Trophoblast cell (in vitro differentiated cells and primary cell): Measurements from ENCODE around the gene FOXK2.

Experiments used
- DNase-seq, 2 donors: peaks; one replicate each; pipeline ENCODE4 v3.0.0-alpha.2; 2016
- H2AFZ ChIP-seq: 2 replicates; pipeline ENCODE4 v1.6.1; 2013; ENCODE audit warnings: low read length, moderate library complexity, mild to moderate bottlenecking; ENCODE audit not compliant: insufficient read depth, poor library complexity
- H2AK5ac ChIP-seq: 2 replicates; pipeline ENCODE4 v1.6.1; 2013; ENCODE audit warnings: mild to moderate bottlenecking, low read length
- H2BK120ac ChIP-seq: 2 replicates; pipeline ENCODE4 v1.6.1; 2013; ENCODE audit warnings: low read length, mild to moderate bottlenecking, moderate library complexity; ENCODE audit not compliant: insufficient read depth, poor library complexity
- H2BK12ac ChIP-seq: 2 replicates; pipeline ENCODE4 v1.6.1; 2013; ENCODE audit warnings: mild to moderate bottlenecking, low read length, moderate library complexity
- H2BK5ac ChIP-seq: 2 replicates; pipeline ENCODE4 v1.6.1; 2013; ENCODE audit warnings: low read length, low read depth, moderate library complexity, mild to moderate bottlenecking; ENCODE audit not compliant: poor library complexity
- H3K14ac ChIP-seq: 2 replicates; pipeline ENCODE4 v1.6.1; 2013; ENCODE audit warnings: mild to moderate bottlenecking, low read length
- H3K18ac ChIP-seq: 2 replicates; pipeline ENCODE4 v1.6.1; 2013; ENCODE audit warnings: mild to moderate bottlenecking, low read length
- H3K23ac ChIP-seq: 2 replicates; pipeline ENCODE4 v1.6.1; 2013; ENCODE audit warnings: low read length
- H3K27ac ChIP-seq: 2 replicates; pipeline ENCODE4 v1.5.1; 2013; ENCODE audit warnings: low read depth, mild to moderate bottlenecking, inconsistent platforms, low read length, moderate library complexity
- H3K27me3 ChIP-seq: 2 replicates; pipeline ENCODE4 v1.6.1; 2013; ENCODE audit warnings: inconsistent platforms, mild to moderate bottlenecking, low read length, moderate library complexity; ENCODE audit not compliant: insufficient read depth
- H3K36me3 ChIP-seq, 2 experiments: 1 replicate in 1 of 2; 2 replicates in 1 of 2; pipeline ENCODE4 v1.6.1; 2013; ENCODE audit warnings: low read length in 2 of 2, mild to moderate bottlenecking in 2 of 2, moderate library complexity in 1 of 2; ENCODE audit not compliant: insufficient read depth in 2 of 2, control insufficient read depth in 1 of 2
- H3K4ac ChIP-seq: 2 replicates; pipeline ENCODE4 v1.6.1; 2013; ENCODE audit warnings: low read depth, mild to moderate bottlenecking, low read length, moderate library complexity
- H3K4me1 ChIP-seq, 2 experiments: 1 replicate in 1 of 2; 2 replicates in 1 of 2; pipeline ENCODE4 v1.6.1; 2013; ENCODE audit warnings: low read length in 2 of 2, mild to moderate bottlenecking in 2 of 2, moderate library complexity in 1 of 2; ENCODE audit not compliant: insufficient read depth in 2 of 2, control insufficient read depth in 1 of 2
- H3K4me2 ChIP-seq: 2 replicates; pipeline ENCODE4 v1.6.1; 2013; ENCODE audit warnings: inconsistent platforms, mild to moderate bottlenecking, low read length, moderate library complexity
- H3K4me3 ChIP-seq: 2 replicates; pipeline ENCODE4 v1.5.1; 2013; ENCODE audit warnings: mild to moderate bottlenecking, low read depth, low read length, inconsistent platforms
- H3K79me1 ChIP-seq: one replicate; pipeline ENCODE4 v1.6.1; 2013; ENCODE audit warnings: low read length
- H3K79me2 ChIP-seq: 2 replicates; pipeline ENCODE4 v1.6.1; 2013; ENCODE audit warnings: low read length, mild to moderate bottlenecking; ENCODE audit not compliant: control insufficient read depth, insufficient read depth, poor library complexity
- H3K9ac ChIP-seq: 2 replicates; pipeline ENCODE4 v1.6.1; 2013; ENCODE audit warnings: mild to moderate bottlenecking, low read length
- H3K9me3 ChIP-seq: 2 replicates; pipeline ENCODE4 v1.6.1; 2013; ENCODE audit warnings: low read depth, mild to moderate bottlenecking, control low read depth, inconsistent platforms, low read length; ENCODE audit not compliant: insufficient read depth
- H4K12ac ChIP-seq: 2 replicates; pipeline ENCODE4 v1.6.1; 2013; ENCODE audit warnings: low read depth, mild to moderate bottlenecking, low read length, moderate library complexity
- H4K8ac ChIP-seq: 2 replicates; pipeline ENCODE4 v1.6.1; 2013; ENCODE audit warnings: low read depth, mild to moderate bottlenecking, low read length, moderate library complexity
- H4K91ac ChIP-seq: one replicate; pipeline ENCODE4 v1.6.1; 2013; ENCODE audit warnings: low read depth, mild to moderate bottlenecking, low read length, moderate library complexity
- WGBS: extraction: QIAGEN DNeasy Blood & Tissue Kit; methylation state at CpG from one replicate; pipeline ENCODE4 v1.1.7; 2013; ENCODE audit warnings: missing lambda C conversion rate; ENCODE audit not compliant: insufficient read length, insufficient coverage; ENCODE audit errors: extremely low coverage; 5-methylcytosine and 5-hydroxymethylcytosine counted together

Gene FOXK2

GRCh38 chr17:82489851-82490511 lies 29.6 kb upstream of the FOXK2 start:
- Histone ChIP-seq H3K9me3 (no peaks in the 10 kb centered on the region), H3K23ac (no peak overlapping the region), H3K79me1 (no peaks in the 10 kb centered on the region), H4K12ac (no peak overlapping the region), H3K9ac (no peak overlapping the region), H2BK120ac (no peak overlapping the region), H3K14ac (no peak overlapping the region), H4K91ac (no peak overlapping the region), H2AFZ (no peak overlapping the region), H2BK5ac (no peak overlapping the region), H3K36me3 (peaks cover 20 to 26% of the 10 kb centered on the region in 2 experiments), H4K8ac (no peak overlapping the region), H2AK5ac (no peak overlapping the region), H2BK12ac (no peak overlapping the region), H3K27me3 (no peaks in the 10 kb centered on the region), H3K4me1 (peaks cover 0 to 3% of the 10 kb centered on the region in 2 experiments), H3K4me3 (no peak overlapping the region), H3K4me2 (no peak overlapping the region), H3K27ac (no peak overlapping the region), H3K4ac (no peak overlapping the region), H3K79me2 (no peaks in the 10 kb centered on the region), H3K18ac (no peak overlapping the region)
- no CpG with 5 or more reads among the region's 21 CpGs for WGBS
- peak; percentile 63 to 82 for DNase-seq

GRCh38 chr17:82490512-82491195 lies 28.9 kb upstream of the FOXK2 start:
- no peak overlapping the region for H2AFZ ChIP-seq
- H3K14ac ChIP-seq, result no peak overlapping the region
- H3K4me3 ChIP-seq, result no peak overlapping the region
- no peak overlapping the region for H2BK120ac ChIP-seq
- H2BK12ac ChIP-seq, result no peak overlapping the region
- H3K79me1 ChIP-seq, result no peaks in the 10 kb centered on the region
- peaks cover 0 to 5% of the 10 kb centered on the region in 2 experiments for H3K4me1 ChIP-seq
- DNase-seq, result no peak
- H3K18ac ChIP-seq, result no peak overlapping the region
- no peak overlapping the region for H3K23ac ChIP-seq
- peaks cover 16 to 22% of the 10 kb centered on the region in 2 experiments for H3K36me3 ChIP-seq
- H4K91ac ChIP-seq, result no peak overlapping the region
- no CpG with 5 or more reads among the region's 25 CpGs for WGBS
- H2BK5ac ChIP-seq, result no peak overlapping the region
- no peaks in the 10 kb centered on the region for H3K9me3 ChIP-seq
- H3K4me2 ChIP-seq, result no peak overlapping the region
- H3K4ac ChIP-seq, result no peak overlapping the region
- no peaks in the 10 kb centered on the region for H3K27me3 ChIP-seq
- no peak overlapping the region for H4K8ac ChIP-seq
- no peak overlapping the region for H2AK5ac ChIP-seq
- no peak overlapping the region for H3K9ac ChIP-seq
- H4K12ac ChIP-seq, result no peak overlapping the region
- no peaks in the 10 kb centered on the region for H3K79me2 ChIP-seq
- no peak overlapping the region for H3K27ac ChIP-seq

DNA sequence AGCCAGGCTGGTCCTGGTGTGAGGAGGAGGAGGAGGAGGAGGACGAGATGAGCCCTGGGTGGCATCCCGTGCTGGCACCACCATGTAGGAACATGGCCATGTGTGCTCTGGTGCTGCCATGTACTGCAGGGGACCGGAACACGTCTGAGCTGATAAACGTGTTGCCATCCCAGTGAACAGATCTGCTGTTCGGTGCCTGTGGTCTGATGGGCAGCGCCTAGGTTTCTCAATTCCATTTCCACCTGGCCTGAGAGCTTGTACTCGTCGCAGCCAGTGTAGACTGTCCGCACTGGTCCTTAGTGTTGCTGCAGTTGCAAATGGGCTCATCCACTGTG lies 28.4 kb upstream of the FOXK2 start:
- no peak overlapping the region for H3K27ac ChIP-seq
- no peak overlapping the region for H4K8ac ChIP-seq
- no peaks in the 10 kb centered on the region for H3K9me3 ChIP-seq
- H3K18ac ChIP-seq, result no peak overlapping the region
- no peak overlapping the region for H2BK12ac ChIP-seq
- H3K4ac ChIP-seq, result no peak overlapping the region
- no peaks in the 10 kb centered on the region for H3K27me3 ChIP-seq
- peaks cover 0 to 9% of the 10 kb centered on the region in 2 experiments for H3K4me1 ChIP-seq
- DNase-seq, result no peak
- no CpG with 5 or more reads among the region's 10 CpGs for WGBS
- no peak overlapping the region for H2AK5ac ChIP-seq
- no peak overlapping the region for H4K91ac ChIP-seq
- H3K36me3 ChIP-seq, result peaks cover 11 to 17% of the 10 kb centered on the region in 2 experiments
- no peak overlapping the region for H3K14ac ChIP-seq
- H3K9ac ChIP-seq, result no peak overlapping the region
- no peaks in the 10 kb centered on the region for H3K79me2 ChIP-seq
- no peak overlapping the region for H4K12ac ChIP-seq
- H2BK120ac ChIP-seq, result no peak overlapping the region
- no peak overlapping the region for H3K4me2 ChIP-seq
- no peaks in the 10 kb centered on the region for H3K79me1 ChIP-seq
- no peak overlapping the region for H2BK5ac ChIP-seq
- no peak overlapping the region for H3K23ac ChIP-seq
- no peak overlapping the region for H3K4me3 ChIP-seq
- no peak overlapping the region for H2AFZ ChIP-seq

DNA sequence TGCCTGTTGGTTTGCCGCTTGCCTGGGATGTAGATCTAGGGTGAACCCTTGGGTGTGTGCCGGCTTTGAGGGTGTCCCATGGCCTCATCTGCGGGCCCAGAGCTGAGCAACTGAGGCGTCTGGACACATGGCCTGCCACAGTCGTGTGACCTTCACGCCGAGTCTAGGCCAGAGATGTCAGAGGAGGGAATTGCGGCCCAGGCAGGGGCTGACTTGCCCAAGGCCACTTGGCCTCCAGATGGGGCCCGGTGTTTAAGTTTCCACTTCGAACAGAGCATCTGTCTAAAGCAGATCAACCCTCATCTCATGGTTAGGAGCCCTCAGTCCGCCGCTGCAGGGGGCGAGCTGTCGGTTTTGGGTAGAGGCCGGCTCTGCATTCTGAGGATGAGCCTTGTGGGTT lies 28.0 kb upstream of the FOXK2 start:
- no CpG with 5 or more reads among the region's 15 CpGs for WGBS

More for the DNA sequence above, 28.0 kb upstream of the FOXK2 start:
- Histone ChIP-seq H3K18ac (no peak overlapping the region), H3K23ac (no peak overlapping the region), H3K4me3 (no peak overlapping the region), H2BK120ac (no peak overlapping the region), H3K27ac (no peak overlapping the region), H3K4me1 (peaks cover under 1 to 10% of the 10 kb centered on the region in 2 experiments), H3K4ac (no peak overlapping the region), H2AFZ (no peak overlapping the region), H4K8ac (no peak overlapping the region), H2BK12ac (no peak overlapping the region), H2AK5ac (no peak overlapping the region), H3K4me2 (peak overlapping the region; percentile 11), H3K14ac (no peak overlapping the region), H4K91ac (no peak overlapping the region), H3K9me3 (no peaks in the 10 kb centered on the region), H4K12ac (no peak overlapping the region), H3K79me1 (no peaks in the 10 kb centered on the region), H3K79me2 (no peaks in the 10 kb centered on the region), H3K36me3 (peaks cover 8 to 13% of the 10 kb centered on the region in 2 experiments), H3K9ac (no peak overlapping the region), H3K27me3 (no peaks in the 10 kb centered on the region), H2BK5ac (no peak overlapping the region)
- DNase-seq, result no peak
